SK-N-SH treated with all-trans-retinoic acid at 6 μM for 48 hours (cell line): Measurements from ENCODE around the gene MTHFD1.

Source experiments
- ATAC-seq: fragments of 200-7000 bp; cut with Tn5 transposase; 3 replicates; pipeline ENCODE4 v1.9.1; 2020; ENCODE audit warnings: mild to moderate bottlenecking, moderate library complexity
- ARNTL ChIP-seq: fragments of 450-650 bp; formaldehyde crosslinking; IDR thresholded peaks from 2 replicates; pipeline ENCODE4 v1.5.0; 2020; ENCODE audit warnings: low read depth, mild to moderate bottlenecking, moderate library complexity, borderline replicate concordance
- BACH2 ChIP-seq: fragments of 250-450 bp; sonication (Bioruptor Pico); IDR thresholded peaks from 2 replicates; pipeline ENCODE4 v1.9.0; 2021; ENCODE audit warnings: mild to moderate bottlenecking, borderline replicate concordance
- CSDC2 ChIP-seq: fragments of 250-450 bp; sonication (Bioruptor Pico); IDR thresholded peaks from 2 replicates; pipeline ENCODE4 v1.5.0; 2020; ENCODE audit warnings: mild to moderate bottlenecking, moderate library complexity
- ESRRG ChIP-seq: fragments of 250-450 bp; sonication (Bioruptor Pico); IDR thresholded peaks from 2 replicates; pipeline ENCODE4 v1.6.1; 2021; ENCODE audit warnings: mild to moderate bottlenecking
- GLIS3 ChIP-seq: fragments of 250-450 bp; sonication (Bioruptor Pico); IDR thresholded peaks from 2 replicates; pipeline ENCODE4 v1.5.0; 2020; ENCODE audit warnings: mild to moderate bottlenecking, moderate library complexity
- ISL1 ChIP-seq: fragments of 250-450 bp; sonication (Bioruptor Pico); IDR thresholded peaks from 2 replicates; pipeline ENCODE4 v2.1.2; 2022; ENCODE audit warnings: mild to moderate bottlenecking, moderate library complexity
- OSR1 ChIP-seq: fragments of 250-450 bp; sonication (Bioruptor Pico); IDR thresholded peaks from 2 replicates; pipeline ENCODE4 v1.8.0; 2022; ENCODE audit warnings: moderate library complexity, mild to moderate bottlenecking, inconsistent platforms
- PPARA ChIP-seq: fragments of 250-450 bp; sonication (Bioruptor Pico); IDR thresholded peaks from 2 replicates; pipeline ENCODE4 v1.5.0; 2020; ENCODE audit warnings: mild to moderate bottlenecking, borderline replicate concordance
- RARB ChIP-seq: fragments of 250-450 bp; sonication (Bioruptor Pico); IDR thresholded peaks from 2 replicates; pipeline ENCODE4 v1.8.0; 2021; ENCODE audit warnings: mild to moderate bottlenecking, moderate library complexity
- SNAI2 ChIP-seq: fragments of 250-450 bp; sonication (Bioruptor Pico); IDR thresholded peaks from 2 replicates; pipeline ENCODE4 v1.5.0; 2020; ENCODE audit warnings: mild to moderate bottlenecking, moderate library complexity
- TOX ChIP-seq: fragments of 250-450 bp; sonication (Bioruptor Pico); IDR thresholded peaks from 2 replicates; pipeline ENCODE4 v1.8.0; 2021; ENCODE audit warnings: mild to moderate bottlenecking, moderate library complexity, borderline replicate concordance
- ZC3H10 ChIP-seq: fragments of 250-450 bp; sonication (Bioruptor Pico); IDR thresholded peaks from 2 replicates; pipeline ENCODE4 v1.5.1; 2021; ENCODE audit warnings: mild to moderate bottlenecking, moderate library complexity
- ZFP3 ChIP-seq: fragments of 250-450 bp; sonication (Bioruptor Pico); IDR thresholded peaks from 2 replicates; pipeline ENCODE4 v1.5.0; 2020; ENCODE audit warnings: mild to moderate bottlenecking, moderate library complexity
- ZFP30 ChIP-seq: fragments of 450-650 bp; formaldehyde crosslinking; IDR thresholded peaks from 2 replicates; pipeline ENCODE4 v1.5.0; 2022; ENCODE audit warnings: mild to moderate bottlenecking, moderate library complexity
- ZNF565 ChIP-seq: fragments of 450-650 bp; formaldehyde crosslinking; conservative IDR thresholded peaks from 2 replicates; pipeline ENCODE4 v1.5.0; 2020; ENCODE audit warnings: low read depth, mild to moderate bottlenecking, moderate library complexity
- TF ChIP-seq, protein P1 (sequence below): fragments of 250-450 bp; sonication (Bioruptor Pico); IDR thresholded peaks from 2 replicates; pipeline ENCODE4 v1.5.0; 2020; ENCODE audit warnings: mild to moderate bottlenecking, moderate library complexity
- TF ChIP-seq, protein P2 (sequence below): fragments of 250-450 bp; sonication (Bioruptor Pico); IDR thresholded peaks from 2 replicates; pipeline ENCODE4 v1.5.1; 2020; ENCODE audit warnings: low read depth, mild to moderate bottlenecking, moderate library complexity
- TF ChIP-seq, protein P3 (sequence below): fragments of 250-450 bp; sonication (Bioruptor Pico); IDR thresholded peaks from 2 replicates; pipeline ENCODE4 v1.8.0; 2021; ENCODE audit warnings: low read depth, mild to moderate bottlenecking, moderate library complexity, borderline replicate concordance
- TF ChIP-seq, protein P4 (sequence below): fragments of 250-450 bp; sonication (Bioruptor Pico); IDR thresholded peaks from 2 replicates; pipeline ENCODE4 v1.8.0; 2020; ENCODE audit warnings: mild to moderate bottlenecking, moderate library complexity, borderline replicate concordance

Gene MTHFD1

DNA sequence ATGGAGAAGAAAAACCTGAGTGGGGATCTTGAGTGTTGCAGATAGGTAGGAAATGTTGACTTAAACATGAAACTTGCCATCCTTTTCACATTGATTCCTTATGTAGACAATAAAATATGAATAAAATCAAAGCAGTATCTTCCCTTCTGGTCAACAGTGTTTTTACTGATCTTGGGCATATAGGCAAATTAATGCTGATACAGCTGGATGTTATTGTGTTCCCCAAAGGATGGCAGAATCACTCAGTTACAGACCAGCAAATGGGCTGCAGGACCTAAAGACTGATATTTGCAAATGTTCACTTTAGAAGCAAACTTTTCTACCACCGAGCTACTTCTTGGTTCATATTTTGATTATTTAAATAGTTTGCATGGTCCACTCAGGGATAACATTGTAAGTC lies 33.9 kb downstream of the MTHFD1 start:
- TF ChIP-seq BACH2 (CRISPR knock-in tag), result no peak
- TF ChIP-seq ZC3H10 (CRISPR knock-in tag), result no peak
- no peak for TF ChIP-seq ZFP3 (CRISPR knock-in tag)
- TF ChIP-seq, protein P1, sequence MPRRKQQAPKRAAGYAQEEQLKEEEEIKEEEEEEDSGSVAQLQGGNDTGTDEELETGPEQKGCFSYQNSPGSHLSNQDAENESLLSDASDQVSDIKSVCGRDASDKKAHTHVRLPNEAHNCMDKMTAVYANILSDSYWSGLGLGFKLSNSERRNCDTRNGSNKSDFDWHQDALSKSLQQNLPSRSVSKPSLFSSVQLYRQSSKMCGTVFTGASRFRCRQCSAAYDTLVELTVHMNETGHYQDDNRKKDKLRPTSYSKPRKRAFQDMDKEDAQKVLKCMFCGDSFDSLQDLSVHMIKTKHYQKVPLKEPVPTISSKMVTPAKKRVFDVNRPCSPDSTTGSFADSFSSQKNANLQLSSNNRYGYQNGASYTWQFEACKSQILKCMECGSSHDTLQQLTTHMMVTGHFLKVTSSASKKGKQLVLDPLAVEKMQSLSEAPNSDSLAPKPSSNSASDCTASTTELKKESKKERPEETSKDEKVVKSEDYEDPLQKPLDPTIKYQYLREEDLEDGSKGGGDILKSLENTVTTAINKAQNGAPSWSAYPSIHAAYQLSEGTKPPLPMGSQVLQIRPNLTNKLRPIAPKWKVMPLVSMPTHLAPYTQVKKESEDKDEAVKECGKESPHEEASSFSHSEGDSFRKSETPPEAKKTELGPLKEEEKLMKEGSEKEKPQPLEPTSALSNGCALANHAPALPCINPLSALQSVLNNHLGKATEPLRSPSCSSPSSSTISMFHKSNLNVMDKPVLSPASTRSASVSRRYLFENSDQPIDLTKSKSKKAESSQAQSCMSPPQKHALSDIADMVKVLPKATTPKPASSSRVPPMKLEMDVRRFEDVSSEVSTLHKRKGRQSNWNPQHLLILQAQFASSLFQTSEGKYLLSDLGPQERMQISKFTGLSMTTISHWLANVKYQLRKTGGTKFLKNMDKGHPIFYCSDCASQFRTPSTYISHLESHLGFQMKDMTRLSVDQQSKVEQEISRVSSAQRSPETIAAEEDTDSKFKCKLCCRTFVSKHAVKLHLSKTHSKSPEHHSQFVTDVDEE (CRISPR knock-in tag), result no peak
- TF ChIP-seq, protein P2, sequence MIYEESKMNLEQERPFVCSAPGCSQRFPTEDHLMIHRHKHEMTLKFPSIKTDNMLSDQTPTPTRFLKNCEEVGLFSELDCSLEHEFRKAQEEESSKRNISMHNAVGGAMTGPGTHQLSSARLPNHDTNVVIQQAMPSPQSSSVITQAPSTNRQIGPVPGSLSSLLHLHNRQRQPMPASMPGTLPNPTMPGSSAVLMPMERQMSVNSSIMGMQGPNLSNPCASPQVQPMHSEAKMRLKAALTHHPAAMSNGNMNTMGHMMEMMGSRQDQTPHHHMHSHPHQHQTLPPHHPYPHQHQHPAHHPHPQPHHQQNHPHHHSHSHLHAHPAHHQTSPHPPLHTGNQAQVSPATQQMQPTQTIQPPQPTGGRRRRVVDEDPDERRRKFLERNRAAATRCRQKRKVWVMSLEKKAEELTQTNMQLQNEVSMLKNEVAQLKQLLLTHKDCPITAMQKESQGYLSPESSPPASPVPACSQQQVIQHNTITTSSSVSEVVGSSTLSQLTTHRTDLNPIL (CRISPR knock-in tag), result no peak
- TF ChIP-seq, protein P3, sequence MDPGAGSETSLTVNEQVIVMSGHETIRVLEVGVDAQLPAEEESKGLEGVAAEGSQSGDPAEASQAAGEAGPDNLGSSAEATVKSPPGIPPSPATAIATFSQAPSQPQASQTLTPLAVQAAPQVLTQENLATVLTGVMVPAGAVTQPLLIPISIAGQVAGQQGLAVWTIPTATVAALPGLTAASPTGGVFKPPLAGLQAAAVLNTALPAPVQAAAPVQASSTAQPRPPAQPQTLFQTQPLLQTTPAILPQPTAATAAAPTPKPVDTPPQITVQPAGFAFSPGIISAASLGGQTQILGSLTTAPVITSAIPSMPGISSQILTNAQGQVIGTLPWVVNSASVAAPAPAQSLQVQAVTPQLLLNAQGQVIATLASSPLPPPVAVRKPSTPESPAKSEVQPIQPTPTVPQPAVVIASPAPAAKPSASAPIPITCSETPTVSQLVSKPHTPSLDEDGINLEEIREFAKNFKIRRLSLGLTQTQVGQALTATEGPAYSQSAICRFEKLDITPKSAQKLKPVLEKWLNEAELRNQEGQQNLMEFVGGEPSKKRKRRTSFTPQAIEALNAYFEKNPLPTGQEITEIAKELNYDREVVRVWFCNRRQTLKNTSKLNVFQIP (CRISPR knock-in tag), result no peak
- TF ChIP-seq ZNF565 (CRISPR knock-in tag), result no peak
- no peak for TF ChIP-seq GLIS3 (CRISPR knock-in tag)
- TF ChIP-seq CSDC2 (CRISPR knock-in tag), result no peak
- TF ChIP-seq OSR1, result no peak
- ATAC-seq, result no peak

DNA sequence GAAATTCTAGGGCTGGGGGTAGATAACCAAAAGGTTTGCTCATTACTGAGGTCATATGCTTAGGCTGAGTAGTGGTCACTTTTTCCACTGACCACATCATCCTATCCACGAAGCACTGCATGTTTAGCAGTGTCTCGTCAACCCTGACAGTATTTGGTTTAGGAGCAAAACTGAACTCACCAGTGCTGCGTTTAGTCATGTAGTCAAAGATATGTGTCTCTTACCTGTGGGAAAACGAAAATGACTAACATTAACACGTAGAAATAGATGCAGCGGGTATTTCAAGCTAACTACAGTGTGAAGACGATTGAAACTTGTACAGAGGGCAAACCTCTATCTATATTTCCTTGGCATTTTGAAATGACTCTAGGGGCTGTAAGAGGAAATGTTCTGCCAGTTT lies 34.6 kb downstream of the MTHFD1 start:
- TF ChIP-seq GLIS3 (CRISPR knock-in tag), result no peak
- TF ChIP-seq, protein P3 (CRISPR knock-in tag), result no peak
- no peak for TF ChIP-seq CSDC2 (CRISPR knock-in tag)
- no peak for TF ChIP-seq ZC3H10 (CRISPR knock-in tag)
- no peak for TF ChIP-seq RARB
- TF ChIP-seq ZFP3 (CRISPR knock-in tag), result no peak
- TF ChIP-seq, protein P1 (CRISPR knock-in tag), result no peak
- TF ChIP-seq TOX (CRISPR knock-in tag), result no peak
- no peak for TF ChIP-seq ZNF565 (CRISPR knock-in tag)
- no peak for TF ChIP-seq ESRRG (CRISPR knock-in tag)
- no peak for TF ChIP-seq SNAI2 (CRISPR knock-in tag)
- TF ChIP-seq BACH2 (CRISPR knock-in tag), result no peak
- no peak for TF ChIP-seq PPARA (CRISPR knock-in tag)
- TF ChIP-seq ISL1, result no peak
- no peak for TF ChIP-seq ARNTL (CRISPR knock-in tag)
- no peak for TF ChIP-seq ZFP30 (CRISPR knock-in tag)
- TF ChIP-seq, protein P4, sequence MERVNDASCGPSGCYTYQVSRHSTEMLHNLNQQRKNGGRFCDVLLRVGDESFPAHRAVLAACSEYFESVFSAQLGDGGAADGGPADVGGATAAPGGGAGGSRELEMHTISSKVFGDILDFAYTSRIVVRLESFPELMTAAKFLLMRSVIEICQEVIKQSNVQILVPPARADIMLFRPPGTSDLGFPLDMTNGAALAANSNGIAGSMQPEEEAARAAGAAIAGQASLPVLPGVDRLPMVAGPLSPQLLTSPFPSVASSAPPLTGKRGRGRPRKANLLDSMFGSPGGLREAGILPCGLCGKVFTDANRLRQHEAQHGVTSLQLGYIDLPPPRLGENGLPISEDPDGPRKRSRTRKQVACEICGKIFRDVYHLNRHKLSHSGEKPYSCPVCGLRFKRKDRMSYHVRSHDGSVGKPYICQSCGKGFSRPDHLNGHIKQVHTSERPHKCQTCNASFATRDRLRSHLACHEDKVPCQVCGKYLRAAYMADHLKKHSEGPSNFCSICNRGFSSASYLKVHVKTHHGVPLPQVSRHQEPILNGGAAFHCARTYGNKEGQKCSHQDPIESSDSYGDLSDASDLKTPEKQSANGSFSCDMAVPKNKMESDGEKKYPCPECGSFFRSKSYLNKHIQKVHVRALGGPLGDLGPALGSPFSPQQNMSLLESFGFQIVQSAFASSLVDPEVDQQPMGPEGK (CRISPR knock-in tag), result no peak
- ATAC-seq, result no peak
